Transverse colon (tissue), 3 donors: Measurements from ENCODE around the gene ERN2.

Source experiments
- CTCF ChIP-seq, 5 experiments: fragments of 200-600 bp in 3 of 5; fragments of 450-650 bp in 2 of 5; sonication (generic) in 3 of 5; IDR thresholded peaks; 1 replicate in 2 of 5; 2 replicates in 3 of 5; pipeline ENCODE4 v1.5.1; 2016 to 2017; ENCODE audit warnings: antibody characterized with exemption in 5 of 5, inconsistent platforms in 3 of 5, mild to moderate bottlenecking in 2 of 5, moderate library complexity in 1 of 5
- EP300 ChIP-seq: sonication (generic); formaldehyde crosslinking; IDR thresholded peaks from one replicate; pipeline ENCODE4 v1.6.1; 2017; ENCODE audit warnings: antibody characterized with exemption, low read depth

GRCh38 chr16:23651943-23652468 lies 61.0 kb downstream of the ERN2 start:
- TF ChIP-seq CTCF (IDR thresholded peaks at IDR 0.05), result no peak
- TF ChIP-seq EP300, result no peak
